CD4-positive, alpha-beta T cell treated with Interleukin-6 at 100 ng/mL for 8 hours (primary cell): ENCODE data around the gene SPG11.
A peak's percentile ranks its signal among the peaks of the same experiment; 100 is the strongest.
"Not testable (repeated sequence)": the region's sequence is repeated elsewhere in the genome, so short reads cannot be mapped to it uniquely, and the experiment has no call there.

ENCODE experiments used
- DNase-seq: peaks from one replicate; pipeline ENCODE4 v3.0.0-alpha.2; 2020; ENCODE audit warnings: mixed read lengths, low spot score

The SPG11 gene, protein sequence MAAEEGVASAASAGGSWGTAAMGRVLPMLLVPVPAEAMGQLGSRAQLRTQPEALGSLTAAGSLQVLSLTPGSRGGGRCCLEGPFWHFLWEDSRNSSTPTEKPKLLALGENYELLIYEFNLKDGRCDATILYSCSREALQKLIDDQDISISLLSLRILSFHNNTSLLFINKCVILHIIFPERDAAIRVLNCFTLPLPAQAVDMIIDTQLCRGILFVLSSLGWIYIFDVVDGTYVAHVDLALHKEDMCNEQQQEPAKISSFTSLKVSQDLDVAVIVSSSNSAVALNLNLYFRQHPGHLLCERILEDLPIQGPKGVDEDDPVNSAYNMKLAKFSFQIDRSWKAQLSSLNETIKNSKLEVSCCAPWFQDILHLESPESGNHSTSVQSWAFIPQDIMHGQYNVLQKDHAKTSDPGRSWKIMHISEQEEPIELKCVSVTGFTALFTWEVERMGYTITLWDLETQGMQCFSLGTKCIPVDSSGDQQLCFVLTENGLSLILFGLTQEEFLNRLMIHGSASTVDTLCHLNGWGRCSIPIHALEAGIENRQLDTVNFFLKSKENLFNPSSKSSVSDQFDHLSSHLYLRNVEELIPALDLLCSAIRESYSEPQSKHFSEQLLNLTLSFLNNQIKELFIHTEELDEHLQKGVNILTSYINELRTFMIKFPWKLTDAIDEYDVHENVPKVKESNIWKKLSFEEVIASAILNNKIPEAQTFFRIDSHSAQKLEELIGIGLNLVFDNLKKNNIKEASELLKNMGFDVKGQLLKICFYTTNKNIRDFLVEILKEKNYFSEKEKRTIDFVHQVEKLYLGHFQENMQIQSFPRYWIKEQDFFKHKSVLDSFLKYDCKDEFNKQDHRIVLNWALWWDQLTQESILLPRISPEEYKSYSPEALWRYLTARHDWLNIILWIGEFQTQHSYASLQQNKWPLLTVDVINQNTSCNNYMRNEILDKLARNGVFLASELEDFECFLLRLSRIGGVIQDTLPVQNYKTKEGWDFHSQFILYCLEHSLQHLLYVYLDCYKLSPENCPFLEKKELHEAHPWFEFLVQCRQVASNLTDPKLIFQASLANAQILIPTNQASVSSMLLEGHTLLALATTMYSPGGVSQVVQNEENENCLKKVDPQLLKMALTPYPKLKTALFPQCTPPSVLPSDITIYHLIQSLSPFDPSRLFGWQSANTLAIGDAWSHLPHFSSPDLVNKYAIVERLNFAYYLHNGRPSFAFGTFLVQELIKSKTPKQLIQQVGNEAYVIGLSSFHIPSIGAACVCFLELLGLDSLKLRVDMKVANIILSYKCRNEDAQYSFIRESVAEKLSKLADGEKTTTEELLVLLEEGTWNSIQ (N-terminal part only)

DNA sequence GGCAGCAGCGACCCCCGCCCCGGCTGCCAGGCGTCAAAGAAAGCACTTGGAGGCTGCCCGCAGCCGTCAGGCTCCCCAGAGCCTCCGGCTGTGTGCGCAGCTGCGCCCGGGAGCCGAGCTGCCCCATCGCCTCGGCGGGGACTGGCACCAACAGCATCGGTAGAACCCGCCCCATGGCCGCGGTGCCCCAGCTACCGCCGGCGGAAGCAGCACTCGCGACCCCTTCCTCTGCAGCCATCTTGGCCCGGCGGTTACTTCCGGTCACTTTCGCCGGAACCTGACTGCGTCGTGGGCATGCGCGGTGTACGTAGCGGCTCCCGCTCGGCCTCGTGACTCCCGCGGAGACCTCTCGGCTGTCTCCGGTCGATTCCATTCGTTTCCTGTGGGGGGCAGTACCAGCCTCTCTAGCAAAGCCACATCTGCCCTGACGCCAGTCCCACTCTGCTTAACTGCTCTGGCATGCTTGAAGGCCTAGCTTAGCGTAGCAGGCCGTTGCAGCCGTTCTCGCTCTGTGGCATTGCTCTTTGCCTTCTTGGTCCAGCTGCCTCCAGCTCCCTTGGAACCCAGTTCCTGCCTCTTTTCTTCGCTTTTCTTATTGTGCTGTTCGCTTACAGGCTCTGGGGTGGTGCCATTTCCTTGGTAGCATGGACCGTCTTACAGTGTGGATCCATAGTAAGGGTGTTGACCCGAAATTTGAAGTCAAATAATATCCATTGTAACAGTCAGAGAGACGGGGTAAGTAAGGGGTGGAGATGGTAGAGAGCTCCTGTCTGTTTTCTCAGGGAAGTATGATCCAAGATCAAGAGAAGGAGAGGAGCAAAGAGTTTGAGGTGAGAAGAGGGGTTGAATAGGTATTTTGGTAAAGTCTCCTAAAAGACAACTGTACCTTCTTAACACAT lies at the start of gene SPG11:
TSS of gene SPG11 (minus strand) at position 253 of the 899 bp plus-strand sequence. CDS start at position 238, 15 bp downstream.
- peak; percentile 98 for DNase-seq

DNA sequence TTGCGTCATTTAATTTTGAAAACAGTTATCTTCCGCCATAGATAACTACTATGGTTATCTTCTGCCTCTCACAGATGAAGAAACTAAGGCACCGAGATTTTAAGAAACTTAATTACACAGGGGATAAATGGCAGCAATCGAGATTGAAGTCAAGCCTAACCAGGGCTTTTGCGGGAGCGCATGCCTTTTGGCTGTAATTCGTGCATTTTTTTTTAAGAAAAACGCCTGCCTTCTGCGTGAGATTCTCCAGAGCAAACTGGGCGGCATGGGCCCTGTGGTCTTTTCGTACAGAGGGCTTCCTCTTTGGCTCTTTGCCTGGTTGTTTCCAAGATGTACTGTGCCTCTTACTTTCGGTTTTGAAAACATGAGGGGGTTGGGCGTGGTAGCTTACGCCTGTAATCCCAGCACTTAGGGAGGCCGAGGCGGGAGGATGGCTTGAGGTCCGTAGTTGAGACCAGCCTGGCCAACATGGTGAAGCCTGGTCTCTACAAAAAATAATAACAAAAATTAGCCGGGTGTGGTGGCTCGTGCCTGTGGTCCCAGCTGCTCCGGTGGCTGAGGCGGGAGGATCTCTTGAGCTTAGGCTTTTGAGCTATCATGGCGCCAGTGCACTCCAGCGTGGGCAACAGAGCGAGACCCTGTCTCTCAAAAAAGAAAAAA lies 49.0 kb upstream of the SPG11 start:
- DNase-seq = peak; percentile 78

- peak; percentile 53 for DNase-seq
Measured at GRCh38 chr15:44711743-44712345, 48.4 kb upstream of the SPG11 start.

- DNase-seq = peak; percentile 96
Measured at GRCh38 chr15:44711096-44711742, 47.8 kb upstream of the SPG11 start, which contains the start of the genes B2M and PATL2. TSS of gene B2M (plus strand) at chr15:44711517. CDS start at chr15:44711547, 30 bp downstream. TSS of gene PATL2 (minus strand) at chr15:44711323. CDS start at chr15:44676490, 34,833 bp downstream.

DNA sequence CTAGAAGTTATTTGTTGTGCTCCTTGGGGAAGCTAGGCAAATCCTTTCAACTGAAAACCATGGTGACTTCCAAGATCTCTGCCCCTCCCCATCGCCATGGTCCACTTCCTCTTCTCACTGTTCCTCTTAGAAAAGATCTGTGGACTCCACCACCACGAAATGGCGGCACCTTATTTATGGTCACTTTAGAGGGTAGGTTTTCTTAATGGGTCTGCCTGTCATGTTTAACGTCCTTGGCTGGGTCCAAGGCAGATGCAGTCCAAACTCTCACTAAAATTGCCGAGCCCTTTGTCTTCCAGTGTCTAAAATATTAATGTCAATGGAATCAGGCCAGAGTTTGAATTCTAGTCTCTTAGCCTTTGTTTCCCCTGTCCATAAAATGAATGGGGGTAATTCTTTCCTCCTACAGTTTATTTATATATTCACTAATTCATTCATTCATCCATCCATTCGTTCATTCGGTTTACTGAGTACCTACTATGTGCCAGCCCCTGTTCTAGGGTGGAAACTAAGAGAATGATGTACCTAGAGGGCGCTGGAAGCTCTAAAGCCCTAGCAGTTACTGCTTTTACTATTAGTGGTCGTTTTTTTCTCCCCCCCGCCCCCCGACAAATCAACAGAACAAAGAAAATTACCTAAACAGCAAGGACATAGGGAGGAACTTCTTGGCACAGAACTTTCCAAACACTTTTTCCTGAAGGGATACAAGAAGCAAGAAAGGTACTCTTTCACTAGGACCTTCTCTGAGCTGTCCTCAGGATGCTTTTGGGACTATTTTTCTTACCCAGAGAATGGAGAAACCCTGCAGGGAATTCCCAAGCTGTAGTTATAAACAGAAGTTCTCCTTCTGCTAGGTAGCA lies 47.0 kb upstream of the SPG11 start:
- DNase-seq = peak; percentile 51

DNA sequence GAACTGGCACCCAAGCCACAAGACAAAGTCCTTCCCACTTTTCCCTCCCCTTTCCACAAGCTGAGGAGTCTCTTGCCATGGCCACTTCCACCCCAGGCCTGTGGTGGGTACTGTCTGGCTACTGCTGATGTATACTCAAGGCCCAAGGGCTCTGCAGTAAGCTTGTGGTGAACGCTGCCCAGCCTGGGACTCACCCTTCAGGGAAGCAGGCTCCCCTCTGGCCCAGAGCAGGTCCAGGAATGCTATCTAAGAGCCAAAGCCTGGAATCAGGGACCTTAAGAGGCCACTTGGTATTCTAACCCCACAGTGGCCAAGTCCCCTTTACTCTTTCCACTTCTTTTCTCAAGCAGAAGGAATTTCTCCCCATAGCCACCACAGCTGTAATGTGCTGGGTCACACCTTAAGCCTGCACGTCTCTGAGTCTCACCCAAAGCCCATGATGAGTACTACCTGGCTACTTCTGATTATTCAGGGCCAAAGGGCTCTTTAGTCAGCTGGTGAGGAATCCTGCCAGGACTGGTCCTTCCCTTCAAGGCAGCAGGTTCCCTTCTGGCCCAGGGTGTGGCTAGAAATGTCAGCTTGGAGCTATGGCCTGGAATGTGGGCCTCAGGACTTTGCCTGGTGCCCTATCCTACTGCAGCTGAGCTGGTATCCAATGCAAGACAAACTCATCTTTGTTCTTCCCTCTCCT lies 43.6 kb upstream of the SPG11 start:
- DNase-seq = no peak

- no peak for DNase-seq
Measured at GRCh38 chr15:44706401-44706800, 42.9 kb upstream of the SPG11 start.

- no peak for DNase-seq
Measured at GRCh38 chr15:44705986-44706385, 42.5 kb upstream of the SPG11 start.

DNA sequence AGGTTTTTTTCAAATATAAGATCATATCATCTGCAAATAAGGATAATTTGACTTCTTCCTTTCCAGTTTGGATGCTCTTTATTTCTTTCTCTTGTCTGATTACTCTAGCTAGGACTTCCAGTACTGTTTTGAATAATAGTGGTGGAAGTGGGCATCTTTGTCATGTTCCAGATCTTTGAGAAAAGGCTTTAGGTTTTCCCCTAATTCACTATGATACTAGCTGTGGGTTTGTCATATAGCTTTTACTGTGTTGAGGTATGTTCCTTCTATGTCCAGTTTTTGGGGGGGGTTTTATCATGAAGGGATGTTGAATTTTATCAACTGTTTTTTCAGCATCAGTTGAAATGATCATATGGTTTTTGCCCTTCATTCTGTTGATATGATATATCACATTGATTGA lies 37.2 kb upstream of the SPG11 start:
- DNase-seq = not testable (repeated sequence)

DNA sequence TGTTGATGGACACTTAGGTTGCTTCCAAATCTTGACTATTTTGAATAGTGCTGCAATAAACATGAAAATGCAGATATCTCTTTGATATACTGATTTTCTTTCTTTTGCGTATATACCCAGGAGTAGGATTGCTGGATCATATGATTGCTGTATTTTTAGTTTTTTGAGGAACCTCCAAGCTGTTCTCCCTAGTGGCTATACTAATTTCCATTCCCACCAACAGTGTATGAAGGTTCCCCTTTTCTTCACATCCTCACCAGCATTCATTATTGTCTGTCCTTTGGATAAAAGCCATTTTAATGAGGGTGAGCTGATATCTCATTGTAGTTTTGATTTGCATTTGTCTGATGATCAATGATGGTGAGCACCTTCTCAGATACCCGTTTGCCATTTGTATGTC lies 35.2 kb upstream of the SPG11 start:
- no peak for DNase-seq

- DNase-seq = no peak
Measured at GRCh38 chr15:44697014-44697413, 33.6 kb upstream of the SPG11 start.

DNA sequence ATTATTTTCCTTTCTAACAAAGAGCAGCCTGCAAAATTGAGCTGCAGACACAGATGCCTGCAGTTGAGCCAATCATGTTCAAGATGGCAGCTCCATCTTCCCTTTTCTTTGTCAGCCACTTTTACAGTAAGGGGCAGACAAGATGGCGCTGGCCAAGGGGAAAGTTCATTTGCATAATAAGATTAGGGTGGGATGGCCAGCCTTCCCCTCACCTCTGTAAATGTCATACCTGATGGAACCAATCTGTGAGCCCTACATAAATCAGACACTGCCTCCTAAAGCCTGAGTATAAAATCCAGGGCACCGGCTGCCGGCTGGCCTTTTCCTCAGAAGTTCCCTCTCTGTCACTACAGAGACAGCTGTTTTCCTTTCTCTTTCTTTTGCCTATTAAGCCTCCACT lies 31.8 kb upstream of the SPG11 start:
- DNase-seq = no peak

DNA sequence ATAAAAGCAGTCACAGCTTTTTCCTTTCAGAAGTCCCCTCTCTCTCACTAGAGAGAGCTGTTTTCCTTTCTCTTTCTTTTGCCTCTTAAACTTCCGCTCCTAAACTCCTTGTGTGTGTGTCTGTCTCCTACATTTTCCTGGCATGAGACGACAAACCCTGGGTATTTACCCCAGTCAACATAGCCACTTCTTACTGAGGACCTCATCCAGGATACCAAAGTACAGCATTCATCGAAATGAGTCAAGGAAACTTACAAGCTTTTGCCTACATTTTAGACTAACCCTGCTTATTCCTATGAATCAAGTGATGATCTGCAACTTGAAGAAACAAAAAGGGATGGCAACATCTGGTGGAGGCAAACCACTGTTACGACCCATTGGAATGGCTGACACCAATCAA lies 31.0 kb upstream of the SPG11 start:
- DNase-seq = no peak

DNA sequence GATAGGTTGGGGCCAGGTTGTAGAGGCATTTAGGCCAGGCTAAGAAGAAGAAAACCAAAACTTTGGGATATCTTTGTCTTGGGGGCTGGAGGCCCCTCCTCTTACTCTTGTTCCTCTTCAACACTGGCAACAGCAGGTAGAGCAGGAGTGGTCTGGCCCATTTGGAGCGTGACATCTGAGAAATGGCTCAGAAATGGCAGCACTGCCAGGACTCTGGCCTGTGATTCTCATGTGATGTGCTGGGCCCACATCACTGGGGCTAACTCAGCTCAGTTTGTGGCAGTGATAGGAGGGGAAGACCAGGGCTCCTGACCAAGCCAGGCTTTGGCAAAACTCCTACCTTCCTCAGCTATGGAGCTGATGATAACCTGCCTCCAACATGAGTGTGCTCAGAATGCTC lies 29.2 kb upstream of the SPG11 start:
- DNase-seq = no peak

DNA sequence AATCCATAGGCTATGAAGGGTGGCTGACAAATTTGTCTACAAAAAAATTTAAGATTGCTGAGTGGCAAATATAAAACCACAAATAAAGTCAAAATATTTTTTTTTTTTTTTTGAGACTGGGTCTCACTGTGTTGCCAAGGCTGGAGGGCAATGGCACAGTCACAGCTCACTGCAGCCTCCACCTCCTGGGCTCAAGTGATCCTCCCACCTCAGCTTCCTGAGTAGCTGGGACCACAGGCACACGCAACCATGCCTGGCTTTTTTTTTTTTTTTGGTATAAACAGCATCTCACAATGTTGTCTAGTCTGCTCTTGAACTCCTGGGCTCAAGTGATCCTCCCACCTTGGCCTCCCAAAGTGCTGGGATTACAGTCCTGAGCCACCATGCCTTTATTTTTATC lies 26.8 kb upstream of the SPG11 start:
- DNase-seq = peak; percentile 38

DNA sequence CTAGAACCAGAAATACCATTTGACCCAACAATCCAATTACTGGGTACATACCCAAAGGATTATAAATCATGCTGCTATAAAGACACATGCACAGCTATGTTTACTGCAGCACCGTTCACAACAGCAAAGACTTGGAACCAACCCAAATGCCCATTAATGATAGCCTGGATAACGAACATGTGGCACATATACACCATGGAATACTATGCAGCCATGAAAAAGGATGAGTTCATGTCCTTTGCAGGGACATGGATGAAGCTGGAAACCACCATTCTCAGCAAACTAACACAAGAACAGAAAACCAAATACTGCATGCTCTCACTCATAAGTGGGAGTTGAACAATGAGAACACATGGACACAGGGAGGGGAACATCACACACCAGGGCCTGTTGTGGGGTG lies 25.9 kb upstream of the SPG11 start:
- DNase-seq = not testable (repeated sequence)

GRCh38 chr15:44682809-44683682 lies 19.6 kb upstream of the SPG11 start:
- peak; percentile 89 for DNase-seq
